Stimulated activated naive CD4-positive, alpha-beta T cell (primary cell): ENCODE data around the gene GRID2IP.

ENCODE experiments used
- DNase-seq, 6 experiments: peaks; one replicate each; lab custom pipeline; 2025; lab: John Stamatoyannopoulos, UW

GRID2IP gene

GRCh38 chr7:6447581-6448199 lies 103.6 kb downstream of the GRID2IP start, which contains the start of gene DAGLB:
Gene DAGLB, minus strand, starts transcription at chr7:6447954. Its CDS starts 112 bp downstream, at chr7:6447842.
- peak; percentile 91 to 97 (median 94) for DNase-seq
